SU-DHL-6 (cell line): ENCODE data around the gene ABCA13.

Experiments
- H2AFZ ChIP-seq: fragments of 200-600 bp; sonication (generic); 2 replicates; pipeline ENCODE4 v1.6.1; 2014; ENCODE audit warnings: low read depth, mild to moderate bottlenecking, moderate library complexity, mixed read lengths, antibody characterized with exemption, low read length; ENCODE audit not compliant: severe bottlenecking
- H3F3A ChIP-seq: fragments of 200-600 bp; shearing (Covaris generic); 2 replicates; pipeline ENCODE4 v1.6.0; 2016; ENCODE audit warnings: antibody characterized with exemption, mild to moderate bottlenecking; ENCODE audit not compliant: insufficient read depth
- H3K27ac ChIP-seq: fragments of 200-600 bp; sonication (generic); 2 replicates; pipeline ENCODE4 v1.5.1; 2016; ENCODE audit warnings: low read depth, mild to moderate bottlenecking, low read length, moderate library complexity, mixed read lengths
- H3K27me3 ChIP-seq: fragments of 200-600 bp; sonication (generic), shearing (Covaris generic); 2 replicates; pipeline ENCODE4 v1.6.0; 2014; ENCODE audit warnings: mild to moderate bottlenecking, low read length
- H3K36me3 ChIP-seq: fragments of 200-600 bp; sonication (generic); 2 replicates; pipeline ENCODE4 v1.6.1; 2014; ENCODE audit warnings: mild to moderate bottlenecking, low read length, mixed read lengths
- H3K4me2 ChIP-seq: fragments of 300-600, 200-600 bp; shearing (Covaris generic), sonication (generic); 2 replicates; pipeline ENCODE4 v1.6.0; 2014; ENCODE audit warnings: low read length, low read depth, mild to moderate bottlenecking; ENCODE audit not compliant: poor library complexity, severe bottlenecking
- H3K4me3 ChIP-seq: fragments of 200-600 bp; sonication (generic); 2 replicates; pipeline ENCODE4 v1.5.1; 2014; ENCODE audit warnings: antibody characterized with exemption, low read length, mild to moderate bottlenecking, mixed read lengths; ENCODE audit not compliant: insufficient read depth, poor library complexity, severe bottlenecking
- H3K79me2 ChIP-seq: fragments of 200-600 bp; sonication (generic); 2 replicates; pipeline ENCODE4 v1.6.1; 2014; ENCODE audit warnings: mild to moderate bottlenecking, low read length, moderate library complexity; ENCODE audit not compliant: insufficient read depth
- H3K9ac ChIP-seq: fragments of 200-600 bp; sonication (generic); 2 replicates; pipeline ENCODE4 v1.7.0; 2014; ENCODE audit warnings: mild to moderate bottlenecking, low read length
- H3K9me2 ChIP-seq: fragments of 200-600 bp; sonication (generic); replicated peaks from 2 replicates; pipeline ENCODE4 v1.6.1; 2014; ENCODE audit warnings: low read length; ENCODE audit not compliant: insufficient read depth
- H3K9me3 ChIP-seq: fragments of 200-600 bp; sonication (generic); 2 replicates; pipeline ENCODE4 v1.6.1; 2014; ENCODE audit warnings: low read length, mixed read lengths; ENCODE audit not compliant: insufficient read depth
- H4K20me1 ChIP-seq: fragments of 200-600 bp; sonication (generic); 2 replicates; pipeline ENCODE4 v1.6.1; 2014; ENCODE audit warnings: low read depth, mild to moderate bottlenecking, antibody characterized with exemption, low read length, moderate library complexity, mixed read lengths
- CTCF ChIP-seq: fragments of 200-600 bp; sonication (generic); IDR thresholded peaks from one replicate; pipeline ENCODE4 v1.5.1; 2017; ENCODE audit warnings: antibody characterized with exemption, mild to moderate bottlenecking, low read length, moderate library complexity; ENCODE audit not compliant: insufficient read depth, poor library complexity, severe bottlenecking
- EZH2phosphoT487 ChIP-seq: fragments of 200-600 bp; sonication (generic), shearing (Covaris generic); conservative IDR thresholded peaks from 2 replicates; pipeline ENCODE4 v1.6.1; 2018; ENCODE audit warnings: mild to moderate bottlenecking, antibody characterized with exemption, low read length, moderate library complexity, mixed read lengths

ABCA13 gene

DNA sequence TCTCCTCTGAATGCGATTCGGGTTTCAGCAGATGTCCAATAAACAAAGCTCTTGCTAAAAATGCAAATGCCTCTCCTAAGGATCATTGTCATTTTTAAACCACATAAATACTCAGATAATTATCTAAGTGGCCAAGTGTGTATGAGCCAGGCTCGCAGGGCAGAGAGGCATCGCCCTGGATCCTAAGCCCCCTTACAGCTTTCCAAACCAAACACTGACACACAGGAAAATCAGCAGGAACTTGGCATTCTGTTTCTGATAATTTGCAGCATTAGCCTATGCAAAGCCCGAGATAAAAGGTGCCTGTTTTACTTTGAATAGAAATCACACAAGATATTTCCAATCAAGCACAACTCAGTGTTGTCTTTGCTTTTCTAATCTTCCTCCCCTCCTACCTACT, 134.4 kb downstream of the ABCA13 start:
- Histone ChIP-seq H3K4me3 (no peak overlapping the region), H3K4me2 (no peak overlapping the region), H3K79me2 (no peaks in the 10 kb centered on the region), H3F3A (no peaks in the 10 kb centered on the region), H4K20me1 (no peaks in the 10 kb centered on the region), H3K27ac (no peak overlapping the region), H3K36me3 (no peaks in the 10 kb centered on the region), H3K27me3 (no peaks in the 10 kb centered on the region), H3K9ac (no peak overlapping the region), H3K9me2 (no peaks in the 10 kb centered on the region), H2AFZ (no peak overlapping the region), H3K9me3 (no peaks in the 10 kb centered on the region)
- TF ChIP-seq EZH2phosphoT487 = no peak
- TF ChIP-seq CTCF = no peak

GRCh38 chr7:48307041-48307714, 135.9 kb downstream of the ABCA13 start:
- Histone ChIP-seq H4K20me1 (no peaks in the 10 kb centered on the region), H3K4me3 (no peak overlapping the region), H3K9ac (no peak overlapping the region), H3K9me2 (no peaks in the 10 kb centered on the region), H3K79me2 (no peaks in the 10 kb centered on the region), H3K36me3 (no peaks in the 10 kb centered on the region), H3K27me3 (no peaks in the 10 kb centered on the region), H3K4me2 (no peak overlapping the region), H3K27ac (no peak overlapping the region), H2AFZ (no peak overlapping the region), H3F3A (no peaks in the 10 kb centered on the region), H3K9me3 (no peaks in the 10 kb centered on the region)
- no peak for TF ChIP-seq EZH2phosphoT487
- no peak for TF ChIP-seq CTCF

- no peaks in the 10 kb centered on the region for H4K20me1 ChIP-seq
- no peak for TF ChIP-seq CTCF
- no peak for TF ChIP-seq EZH2phosphoT487
- no peaks in the 10 kb centered on the region for H3F3A ChIP-seq
- H2AFZ ChIP-seq = no peak overlapping the region
- no peak overlapping the region for H3K4me2 ChIP-seq
- H3K79me2 ChIP-seq = no peaks in the 10 kb centered on the region
- no peak overlapping the region for H3K27ac ChIP-seq
- no peaks in the 10 kb centered on the region for H3K36me3 ChIP-seq
- H3K9me2 ChIP-seq = no peaks in the 10 kb centered on the region
- H3K4me3 ChIP-seq = no peak overlapping the region
- H3K9me3 ChIP-seq = no peaks in the 10 kb centered on the region
- no peak overlapping the region for H3K9ac ChIP-seq
- no peaks in the 10 kb centered on the region for H3K27me3 ChIP-seq
Measured at GRCh38 chr7:48309720-48310119, 138.5 kb downstream of the ABCA13 start.
